HG03025 (cell line): ENCODE data around the gene HLA-DQA1.
"Not testable (repeated sequence)": the region's sequence is repeated elsewhere in the genome, so short reads cannot be mapped to it uniquely, and the experiment has no call there.

Experiments
- ATAC-seq: cut with Tn5 transposase; IDR thresholded peaks from one replicate; pipeline ENCODE4 v1.9.1; 2021; ENCODE audit warnings: mild to moderate bottlenecking, moderate library complexity; ENCODE audit not compliant: unreplicated experiment, low FRiP score

HLA-DQA1 gene

GRCh38 chr6:32621372-32621771 is 15.8 kb upstream of the HLA-DQA1 start:
- ATAC-seq, result no peak

GRCh38 chr6:32622545-32623401 is 14.4 kb upstream of the HLA-DQA1 start:
- ATAC-seq, result peak; percentile 65

GRCh38 chr6:32623693-32624092 is 13.5 kb upstream of the HLA-DQA1 start:
- no peak for ATAC-seq

- no peak for ATAC-seq
Observed at GRCh38 chr6:32624565-32624964, 12.6 kb upstream of the HLA-DQA1 start.

- ATAC-seq, result no peak
Observed at GRCh38 chr6:32625137-32625536, 12.1 kb upstream of the HLA-DQA1 start.

GRCh38 chr6:32627249-32627648 is 10.0 kb upstream of the HLA-DQA1 start:
- ATAC-seq, result no peak

- no peak for ATAC-seq
Observed at GRCh38 chr6:32627831-32628230, 9.4 kb upstream of the HLA-DQA1 start.

GRCh38 chr6:32629793-32630192 is 7.4 kb upstream of the HLA-DQA1 start:
- ATAC-seq, result not testable (repeated sequence)

GRCh38 chr6:32635526-32636123 is 1.6 kb upstream of the HLA-DQA1 start:
- ATAC-seq, result no peak

- no peak for ATAC-seq
Observed at GRCh38 chr6:32637883-32638282, 677 bp downstream of the HLA-DQA1 start.

GRCh38 chr6:32638532-32639219 is 1.5 kb downstream of the HLA-DQA1 start:
- ATAC-seq, result no peak

- no peak for ATAC-seq
Observed at GRCh38 chr6:32639440-32640394, 2.5 kb downstream of the HLA-DQA1 start.

- ATAC-seq, result no peak
Observed at GRCh38 chr6:32641122-32641521, 3.9 kb downstream of the HLA-DQA1 start.

GRCh38 chr6:32641785-32642719 is 4.8 kb downstream of the HLA-DQA1 start:
- not testable (repeated sequence) for ATAC-seq

GRCh38 chr6:32642720-32643106 is 5.5 kb downstream of the HLA-DQA1 start:
- ATAC-seq, result no peak

- ATAC-seq, result no peak
Observed at GRCh38 chr6:32643904-32644303, 6.7 kb downstream of the HLA-DQA1 start.

- ATAC-seq, result no peak
Observed at GRCh38 chr6:32645047-32645703, 8.0 kb downstream of the HLA-DQA1 start.

GRCh38 chr6:32655203-32655710 is 18.1 kb downstream of the HLA-DQA1 start:
- no peak for ATAC-seq
